ENCODE measurements around the gene RFNG. TPM values are rescaled to one million over a fixed set of nuclear protein-coding genes. Genes with fewer than 3 reads are reported as not detected.

The RFNG gene
- total and polyA plus RNA-seq, 2 of the 13 experiments (the other 11 are each of a cell fraction or from before 2014, with no cell fraction given) = 61.4 to 64.0 TPM

GRCh38 chr17:82076018-82076784 is 24.6 kb upstream of the RFNG start (continued):
- TF ChIP-seq ZBTB25 (CRISPR knock-in tag; IDR thresholded peaks at IDR 0.05) = no peak
- TF ChIP-seq BHLHE40 (IDR thresholded peaks at IDR 0.05; ENCODE audit: low read length) = no peak
- TF ChIP-seq TSC22D2 (CRISPR knock-in tag; IDR thresholded peaks at IDR 0.05; ENCODE audit: borderline replicate concordance) = no peak
- TF ChIP-seq E2F2 (CRISPR knock-in tag; IDR thresholded peaks at IDR 0.05; ENCODE audit: borderline replicate concordance) = no peak
- no peak for TF ChIP-seq HCFC1 (IDR thresholded peaks at IDR 0.05; ENCODE audit: low read depth, low read length)
- no peak for TF ChIP-seq GMEB1 (CRISPR knock-in tag; IDR thresholded peaks at IDR 0.05; ENCODE audit: borderline replicate concordance)
- TF ChIP-seq ZXDC (CRISPR knock-in tag; IDR thresholded peaks at IDR 0.05) = no peak
- no peak for TF ChIP-seq PREB (CRISPR knock-in tag; IDR thresholded peaks at IDR 0.05)
- TF ChIP-seq ZBTB2 (CRISPR knock-in tag; IDR thresholded peaks at IDR 0.05; ENCODE audit: low read depth) = no peak
- no peak for TF ChIP-seq MED8 (CRISPR knock-in tag; IDR thresholded peaks at IDR 0.05; ENCODE audit: insufficient replicate concordance)
- TF ChIP-seq CCAR2 (optimal IDR thresholded peaks at IDR 0.05; ENCODE audit: low read depth, low read length) = no peak
- peak; percentile 35 for TF ChIP-seq ZEB1 (IDR thresholded peaks at IDR 0.05; ENCODE audit: insufficient replicate concordance, low read depth)
- TF ChIP-seq ZNF432 (CRISPR knock-in tag; IDR thresholded peaks at IDR 0.05; ENCODE audit: borderline replicate concordance) = no peak
- no peak for TF ChIP-seq RCOR2 (CRISPR knock-in tag; IDR thresholded peaks at IDR 0.05)
- TF ChIP-seq THAP7 (CRISPR knock-in tag; IDR thresholded peaks at IDR 0.05) = no peak
- no peak for TF ChIP-seq PHB2 (IDR thresholded peaks at IDR 0.05; ENCODE audit: partially characterized antibody)
- TF ChIP-seq ZNF430 (CRISPR knock-in tag; IDR thresholded peaks at IDR 0.05) = peak; percentile 30; the same call in 1 of the 2 replicates
- no peak for TF ChIP-seq MEF2D (CRISPR knock-in tag; IDR thresholded peaks at IDR 0.05)
- TF ChIP-seq CEBPB (IDR thresholded peaks at IDR 0.05; ENCODE audit: borderline replicate concordance, low read depth, low read length) = peak; percentile 25; the same call in 1 of the 2 replicates
